Mucosa of descending colon (tissue), 3 donors: Measurements from ENCODE around the gene AASDH. TPM values are rescaled to one million over a fixed set of nuclear protein-coding genes. Genes with fewer than 3 reads are reported as not detected.

Experiments
- ATAC-seq: fragments of 200-7000 bp; cut with Tn5 transposase; one replicate; pipeline ENCODE4 v1.9.1; 2020; ENCODE audit warnings: mild to moderate bottlenecking, moderate library complexity
- DNase-seq, 3 donors: peaks; one replicate each; pipeline ENCODE4 v3.0.0-alpha.2; 2020
- H3K36me3 ChIP-seq: fragments of 200-600 bp; one replicate; pipeline ENCODE4 v1.8.0; 2021; ENCODE audit warnings: low read depth, mild to moderate bottlenecking
- H3K4me1 ChIP-seq: fragments of 200-600 bp; one replicate; pipeline ENCODE4 v1.8.0; 2021; ENCODE audit warnings: low read depth, mild to moderate bottlenecking
- H3K4me3 ChIP-seq: fragments of 200-600 bp; one replicate; pipeline ENCODE4 v1.8.0; 2021; ENCODE audit warnings: mild to moderate bottlenecking
- H3K9me3 ChIP-seq: fragments of 200-600 bp; one replicate; pipeline ENCODE4 v1.8.0; 2021; ENCODE audit warnings: mild to moderate bottlenecking
- intact Hi-C, 2 donors: fragments of 100-400 bp; cut with DNase I in 1 of 2; cut with micrococcal nuclease in 1 of 2; formaldehyde crosslinking; loops; one replicate each; pipeline versions ENCODE4 v1.11.0 to v1.11.1; 2022; cut with DNase I, micrococcal nuclease
- total RNA-seq, 3 donors: library from RNA; stranded (reverse); fragmentation: NEBNext Ultra II Directional in 2 of 3; extraction: Animal tissue kit (Norgen Biotek cat#: 25700) in 2 of 3; gene quantifications; one replicate each; pipeline versions ENCODE4 v1.2.1 to v1.2.4, GENCODE V29; 2021 to 2023
- TF ChIP-seq, protein P1 (sequence below): fragments of 200-600 bp; IDR thresholded peaks from one replicate; pipeline ENCODE4 v1.8.0; 2022; ENCODE audit warnings: antibody characterized with exemption, mild to moderate bottlenecking
- donor health status: DM: no; HTN: no; CAD: no; lungs with moderate emphysema.
- donor health status: DM: no; HTN: no; CAD: no.
- donor health status: DM: no; HTN: yes; CAD: no.

Gene AASDH
- total RNA-seq, 3 donors from 2014 or later, result 8.9 to 9.6 (median 9.2) TPM

DNA sequence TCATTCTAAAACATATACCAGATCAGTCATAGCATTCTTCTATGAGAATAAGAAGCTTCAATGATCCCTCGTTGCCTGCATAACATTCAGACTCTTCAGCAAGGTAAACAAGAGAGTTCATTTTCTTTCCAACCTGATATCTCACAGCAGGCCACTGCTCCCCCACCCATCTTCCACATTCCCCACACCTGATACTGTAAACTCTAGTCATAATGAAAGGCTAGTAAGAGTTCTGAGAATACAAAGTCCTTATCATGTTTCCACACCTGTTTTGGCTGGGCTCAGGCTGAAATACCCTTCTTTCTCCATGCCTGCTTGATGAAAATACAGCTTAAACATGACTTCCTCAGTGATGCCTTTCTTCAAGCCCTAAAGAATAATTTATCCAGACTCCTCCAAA lies 2.3 kb upstream of the AASDH start:
- no peak overlapping the region for H3K4me3 ChIP-seq
- ATAC-seq (no peak), DNase-seq (no peak)
- H3K36me3 ChIP-seq, result no peaks in the 10 kb centered on the region
- intact Hi-C loops, result no loop called here
- H3K4me1 ChIP-seq, result peaks cover 16% of the 10 kb centered on the region
- TF ChIP-seq, protein P1, sequence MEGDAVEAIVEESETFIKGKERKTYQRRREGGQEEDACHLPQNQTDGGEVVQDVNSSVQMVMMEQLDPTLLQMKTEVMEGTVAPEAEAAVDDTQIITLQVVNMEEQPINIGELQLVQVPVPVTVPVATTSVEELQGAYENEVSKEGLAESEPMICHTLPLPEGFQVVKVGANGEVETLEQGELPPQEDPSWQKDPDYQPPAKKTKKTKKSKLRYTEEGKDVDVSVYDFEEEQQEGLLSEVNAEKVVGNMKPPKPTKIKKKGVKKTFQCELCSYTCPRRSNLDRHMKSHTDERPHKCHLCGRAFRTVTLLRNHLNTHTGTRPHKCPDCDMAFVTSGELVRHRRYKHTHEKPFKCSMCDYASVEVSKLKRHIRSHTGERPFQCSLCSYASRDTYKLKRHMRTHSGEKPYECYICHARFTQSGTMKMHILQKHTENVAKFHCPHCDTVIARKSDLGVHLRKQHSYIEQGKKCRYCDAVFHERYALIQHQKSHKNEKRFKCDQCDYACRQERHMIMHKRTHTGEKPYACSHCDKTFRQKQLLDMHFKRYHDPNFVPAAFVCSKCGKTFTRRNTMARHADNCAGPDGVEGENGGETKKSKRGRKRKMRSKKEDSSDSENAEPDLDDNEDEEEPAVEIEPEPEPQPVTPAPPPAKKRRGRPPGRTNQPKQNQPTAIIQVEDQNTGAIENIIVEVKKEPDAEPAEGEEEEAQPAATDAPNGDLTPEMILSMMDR, result no peak
- H3K9me3 ChIP-seq, result no peaks in the 10 kb centered on the region

DNA sequence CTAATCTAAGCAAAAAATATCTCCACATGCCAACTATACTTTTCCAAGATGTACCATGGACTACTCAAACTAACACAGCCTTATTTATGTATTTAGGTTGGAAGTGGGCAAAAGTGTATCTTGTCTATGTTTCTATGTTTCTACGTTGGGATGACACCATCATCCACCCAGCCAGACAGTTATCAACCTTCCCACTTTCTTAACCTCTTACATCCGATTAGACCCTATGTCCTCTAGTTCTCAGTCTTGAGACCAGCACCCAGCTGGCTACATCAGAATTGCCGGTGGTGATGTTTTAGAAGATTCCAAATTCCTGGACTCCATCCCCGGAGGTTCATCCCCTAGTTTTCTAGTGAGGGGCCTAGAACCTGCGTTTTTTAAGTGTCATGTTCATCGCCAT lies 1.0 kb upstream of the AASDH start:
- TF ChIP-seq, protein P1, result no peak
- Histone ChIP-seq H3K4me3 (no peak overlapping the region), H3K9me3 (no peaks in the 10 kb centered on the region), H3K4me1 (peaks cover 16% of the 10 kb centered on the region), H3K36me3 (no peaks in the 10 kb centered on the region)
- intact Hi-C loops, result no loop called here
- ATAC-seq (no peak), DNase-seq (no peak)

DNA sequence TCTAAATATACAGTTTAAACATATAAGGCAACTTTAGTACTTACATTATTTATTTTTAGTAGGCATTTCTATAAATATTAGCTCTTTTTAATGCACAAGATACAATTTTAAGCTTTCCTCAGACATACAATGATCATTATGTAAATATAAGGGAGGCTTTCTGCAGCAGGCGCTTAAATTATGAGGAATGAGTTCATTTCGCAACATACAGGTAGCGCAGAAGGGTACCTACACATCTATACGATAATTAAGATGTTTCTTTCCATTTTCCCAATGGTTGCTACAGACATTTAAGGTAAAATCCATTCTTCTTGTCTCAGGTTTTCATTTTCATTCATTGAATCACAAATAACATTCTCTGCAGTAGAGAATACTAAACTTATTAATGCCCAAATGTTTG lies 1.2 kb downstream of the AASDH start:
- H3K4me3 ChIP-seq, result no peak overlapping the region
- TF ChIP-seq, protein P1, result no peak
- no peaks in the 10 kb centered on the region for H3K9me3 ChIP-seq
- H3K36me3 ChIP-seq, result no peaks in the 10 kb centered on the region
- intact Hi-C loops, result no loop called here
- DNase-seq (no peak), ATAC-seq (no peak)
- H3K4me1 ChIP-seq, result peaks cover 16% of the 10 kb centered on the region

DNA sequence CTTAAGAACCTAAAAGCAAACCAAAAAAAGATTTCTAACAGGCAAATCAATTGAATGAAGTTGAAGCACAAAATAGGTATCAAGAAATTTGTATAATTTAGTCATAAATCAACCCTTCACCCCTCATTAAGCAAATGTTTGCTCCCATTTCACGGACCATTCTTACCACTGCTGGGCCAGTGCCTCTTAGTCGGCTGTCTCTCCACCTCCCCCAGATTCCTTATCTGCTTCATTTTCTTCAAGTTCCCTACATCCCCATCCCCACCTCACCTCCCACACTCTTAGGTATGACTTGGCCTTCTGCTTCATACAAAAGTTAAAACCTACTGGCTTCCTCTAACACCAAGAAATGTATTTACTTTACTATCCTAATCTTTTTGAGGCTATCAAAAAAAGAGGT lies 11.8 kb downstream of the AASDH start:
- intact Hi-C loops, result no loop called here
- TF ChIP-seq, protein P1, result no peak
- no peaks in the 10 kb centered on the region for H3K36me3 ChIP-seq
- no peaks in the 10 kb centered on the region for H3K4me1 ChIP-seq
- ATAC-seq, result no peak
- H3K4me3 ChIP-seq, result no peak overlapping the region
- no peak for DNase-seq
- H3K9me3 ChIP-seq, result no peaks in the 10 kb centered on the region

DNA sequence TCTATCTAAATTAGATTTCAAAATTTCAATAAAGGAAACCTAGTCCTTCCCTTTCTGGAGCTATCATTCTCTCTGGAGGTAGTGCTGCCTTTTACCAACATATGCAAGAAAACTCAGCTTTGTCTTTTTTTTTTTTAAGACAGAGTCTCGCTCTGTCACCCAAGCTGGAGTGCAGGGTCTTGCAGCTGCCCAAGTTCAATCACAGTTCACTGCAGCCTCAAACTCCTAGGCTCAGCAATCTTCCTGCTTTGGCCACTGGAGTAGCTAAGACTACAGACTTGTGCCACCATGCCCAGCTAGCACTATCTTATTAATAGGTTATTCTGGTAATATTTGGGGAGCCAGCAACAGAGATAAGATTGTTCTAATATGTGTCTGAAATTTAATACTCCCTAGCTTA lies 12.3 kb downstream of the AASDH start:
- H3K4me3 ChIP-seq, result no peak overlapping the region
- H3K9me3 ChIP-seq, result no peaks in the 10 kb centered on the region
- H3K4me1 ChIP-seq, result no peaks in the 10 kb centered on the region
- no peaks in the 10 kb centered on the region for H3K36me3 ChIP-seq
- TF ChIP-seq, protein P1, result no peak
- ATAC-seq (no peak), DNase-seq (no peak)
- intact Hi-C loops, result no loop called here

DNA sequence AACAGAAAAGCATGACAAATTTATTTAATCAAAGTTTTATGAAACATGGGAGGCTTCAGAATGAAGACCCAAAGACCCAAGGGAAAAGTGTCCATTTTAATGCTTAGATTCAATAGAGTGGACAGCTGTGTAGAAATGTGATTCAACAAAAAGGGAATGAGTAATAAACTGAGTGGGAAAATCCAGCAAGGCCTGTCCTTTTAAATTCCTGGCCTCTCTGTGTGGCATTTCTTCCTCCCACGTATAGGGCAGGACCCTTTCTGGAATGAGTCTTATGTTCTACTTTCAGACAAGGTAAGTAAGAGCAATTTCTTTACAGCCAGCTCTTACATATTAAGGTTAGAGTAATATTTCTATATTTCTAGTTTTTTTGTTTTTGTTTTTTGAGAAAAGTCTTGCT lies 14.5 kb downstream of the AASDH start:
- Histone ChIP-seq H3K4me3 (no peak overlapping the region), H3K4me1 (no peaks in the 10 kb centered on the region), H3K36me3 (no peaks in the 10 kb centered on the region), H3K9me3 (no peaks in the 10 kb centered on the region)
- intact Hi-C loops, result no loop called here
- TF ChIP-seq, protein P1, result no peak
- ATAC-seq (no peak), DNase-seq (no peak)
